GM12892 (cell line): Measurements from ENCODE around the gene BICD2.

ENCODE experiments used
- POLR2A ChIP-seq: IDR thresholded peaks from 2 replicates; pipeline ENCODE4 v1.6.1; 2011; ENCODE audit warnings: low read depth, low read length, control low read depth
- POLR2AphosphoS5 ChIP-seq: IDR thresholded peaks from 2 replicates; pipeline ENCODE4 v1.6.1; 2011; ENCODE audit warnings: low read depth, low read length, control low read depth

- no peak for TF ChIP-seq POLR2AphosphoS5
- TF ChIP-seq POLR2A: no peak
These were observed 24.1 kb downstream of the BICD2 start for GRCh38 chr9:92740446-92740961.
